Left ventricle myocardium inferior (tissue), 1 donor: ENCODE measurements around the gene NUDT21. TPM values are rescaled to one million over a fixed set of nuclear protein-coding genes. Genes with fewer than 3 reads are reported as not detected.
"Not testable (repeated sequence)": the region's sequence is repeated elsewhere in the genome, so short reads cannot be mapped to it uniquely, and the experiment has no call there.

Experiments
- DNase-seq: peaks from one replicate; pipeline ENCODE4 v3.0.0-alpha.2; 2020
- H3K27ac ChIP-seq: fragments of 200-600 bp; replicated peaks from 2 replicates; pipeline ENCODE4 v1.8.0; 2021
- H3K27me3 ChIP-seq: fragments of 200-600 bp; 2 replicates; pipeline ENCODE4 v1.8.0; 2021; ENCODE audit warnings: low read depth
- H3K36me3 ChIP-seq: fragments of 200-600 bp; 2 replicates; pipeline ENCODE4 v1.8.0; 2021
- H3K4me1 ChIP-seq: fragments of 200-600 bp; 2 replicates; pipeline ENCODE4 v1.8.0; 2021
- H3K4me3 ChIP-seq: fragments of 200-600 bp; 2 replicates; pipeline ENCODE4 v1.8.0; 2021; ENCODE audit warnings: mild to moderate bottlenecking, moderate library complexity
- H3K9me3 ChIP-seq: fragments of 200-600 bp; replicated peaks from 2 replicates; pipeline ENCODE4 v1.8.0; 2021
- intact Hi-C: fragments of 100-400 bp; cut with micrococcal nuclease; formaldehyde crosslinking; loops from one replicate; pipeline ENCODE4 v1.11.0; 2022
- long read RNA-seq: library from polyadenylated mRNA; unstranded; transcript quantifications from one replicate; pipeline ENCODE4 v2.0.0, GENCODE V29; 2021
- total RNA-seq: library from RNA; stranded (reverse); fragmentation: NEBNext Ultra II Directional; extraction: Animal tissue kit (Norgen Biotek cat#: 25700); gene quantifications from one replicate; pipeline ENCODE4 v1.2.1, GENCODE V29; 2021
- TF ChIP-seq, protein P1 (sequence below): fragments of 200-600 bp; IDR thresholded peaks from 2 replicates; pipeline ENCODE4 v1.8.0; 2021; ENCODE audit warnings: antibody characterized with exemption, mild to moderate bottlenecking, borderline replicate concordance
- donor health status: DM: no; HTN: yes; CAD: no; lungs with severe emphysema.

The NUDT21 gene
- 59.5 TPM for total RNA-seq
- long read RNA-seq, full-length matches to known transcripts: 89 of 91 reads
- long read RNA-seq, partial matches to known transcripts: 0 of 91 reads
- long read RNA-seq, other reads (novel, unspliced or antisense): 2 of 91 reads

DNA sequence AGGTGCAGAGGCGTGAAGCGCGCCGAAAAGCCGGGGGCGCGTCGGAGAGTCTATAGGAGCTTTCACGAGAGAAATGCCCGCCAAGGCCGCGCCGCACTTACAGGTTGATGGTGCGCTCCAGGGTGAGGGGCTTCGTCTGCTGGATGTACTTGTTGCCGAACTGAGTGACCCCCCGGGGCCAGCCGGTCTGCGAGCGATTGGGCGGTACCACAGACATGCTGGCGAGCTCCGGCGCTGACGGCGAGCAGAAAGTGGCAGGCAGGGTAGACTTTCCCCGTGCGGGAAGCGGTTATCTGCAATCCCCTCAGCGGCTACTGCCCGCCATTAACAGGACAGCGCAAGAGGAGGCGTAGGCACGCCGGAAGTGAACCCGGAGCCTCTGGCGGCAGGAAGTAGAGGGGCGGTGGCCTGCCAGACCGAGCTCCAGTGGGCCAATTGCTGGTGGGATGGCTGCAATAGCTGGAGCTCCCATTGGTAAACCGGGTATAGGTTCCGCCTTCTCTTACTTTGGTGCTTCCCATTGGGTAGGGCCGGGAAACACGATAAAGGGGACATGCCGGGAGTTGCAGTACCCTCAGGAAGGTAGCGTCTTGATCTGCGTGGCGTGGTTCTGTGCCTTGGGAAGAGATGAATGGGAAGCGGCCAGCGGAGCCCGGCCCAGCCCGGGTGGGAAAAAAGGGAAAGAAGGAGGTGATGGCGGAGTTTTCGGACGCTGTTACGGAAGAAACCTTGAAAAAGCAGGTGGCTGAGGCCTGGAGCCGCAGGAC is at the start of gene NUDT21, which contains the start of gene OGFOD1:
Gene NUDT21 (minus strand): TSS at position 347 of the 767 bp plus-strand sequence. CDS start 130 bp downstream, at position 217.
Gene OGFOD1 (plus strand): TSS at position 569 of the 767 bp plus-strand sequence. CDS start 59 bp downstream, at position 628.
- Histone ChIP-seq H3K27me3 (no peaks in the 10 kb centered on the region), H3K4me3 (peak within 1 kb of the TSS; percentile 94), H3K27ac (peak within 1 kb of the TSS; percentile 88), H3K9me3 (no peaks in the 10 kb centered on the region), H3K36me3 (peaks cover 29% of the 10 kb centered on the region), H3K4me1 (peaks cover 56% of the 10 kb centered on the region)
- TF ChIP-seq, protein P1, sequence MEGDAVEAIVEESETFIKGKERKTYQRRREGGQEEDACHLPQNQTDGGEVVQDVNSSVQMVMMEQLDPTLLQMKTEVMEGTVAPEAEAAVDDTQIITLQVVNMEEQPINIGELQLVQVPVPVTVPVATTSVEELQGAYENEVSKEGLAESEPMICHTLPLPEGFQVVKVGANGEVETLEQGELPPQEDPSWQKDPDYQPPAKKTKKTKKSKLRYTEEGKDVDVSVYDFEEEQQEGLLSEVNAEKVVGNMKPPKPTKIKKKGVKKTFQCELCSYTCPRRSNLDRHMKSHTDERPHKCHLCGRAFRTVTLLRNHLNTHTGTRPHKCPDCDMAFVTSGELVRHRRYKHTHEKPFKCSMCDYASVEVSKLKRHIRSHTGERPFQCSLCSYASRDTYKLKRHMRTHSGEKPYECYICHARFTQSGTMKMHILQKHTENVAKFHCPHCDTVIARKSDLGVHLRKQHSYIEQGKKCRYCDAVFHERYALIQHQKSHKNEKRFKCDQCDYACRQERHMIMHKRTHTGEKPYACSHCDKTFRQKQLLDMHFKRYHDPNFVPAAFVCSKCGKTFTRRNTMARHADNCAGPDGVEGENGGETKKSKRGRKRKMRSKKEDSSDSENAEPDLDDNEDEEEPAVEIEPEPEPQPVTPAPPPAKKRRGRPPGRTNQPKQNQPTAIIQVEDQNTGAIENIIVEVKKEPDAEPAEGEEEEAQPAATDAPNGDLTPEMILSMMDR: peak; percentile 31
- intact Hi-C loops: no loop called here
- peak; percentile 93 for DNase-seq

DNA sequence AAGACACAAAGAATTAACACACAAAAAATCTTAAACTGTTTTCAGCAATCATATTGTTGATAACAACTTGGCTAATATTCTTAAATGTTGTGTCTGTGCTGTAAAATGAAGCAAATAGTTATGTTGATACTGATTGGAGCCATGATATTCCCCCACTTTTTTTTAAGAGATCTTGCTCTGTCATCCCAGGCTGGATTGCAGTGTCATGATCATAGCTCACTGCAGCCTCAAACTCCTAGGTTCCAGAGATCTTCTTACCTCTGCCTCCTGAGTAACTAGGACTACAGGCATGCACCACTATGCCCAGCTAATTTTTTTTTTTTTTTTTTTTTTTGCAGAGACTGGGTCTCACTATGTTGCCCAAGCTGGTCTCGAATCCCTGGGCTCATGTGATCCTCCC is 42.7 kb upstream of the NUDT21 start:
- intact Hi-C loops: no loop called here
- Histone ChIP-seq H3K27ac (no peak overlapping the region), H3K36me3 (peaks cover 70% of the 10 kb centered on the region)

DNA sequence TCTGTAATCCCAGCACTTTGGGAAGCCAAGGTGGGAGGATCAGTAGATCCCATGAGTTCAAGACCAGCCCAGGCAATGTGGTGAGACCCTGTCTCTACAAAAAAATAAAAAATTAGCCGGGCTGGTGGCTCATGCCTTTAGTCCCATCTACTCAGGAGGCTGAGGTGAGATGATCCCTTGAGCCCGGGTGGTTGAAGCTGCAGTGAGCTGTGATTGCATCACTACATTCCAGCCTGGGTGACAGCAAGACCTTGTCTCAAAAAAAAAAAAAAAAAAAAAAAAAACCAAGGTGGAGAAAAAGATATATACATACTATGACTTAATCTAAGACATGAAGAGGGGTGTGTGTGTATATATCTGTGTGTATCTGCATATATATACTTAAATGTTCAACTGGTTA is 42.0 kb upstream of the NUDT21 start:
- intact Hi-C loops: no loop called here
- no peaks in the 10 kb centered on the region for H3K9me3 ChIP-seq
- H3K4me3 ChIP-seq: no peak overlapping the region
- no peak overlapping the region for H3K27ac ChIP-seq
- H3K27me3 ChIP-seq: no peaks in the 10 kb centered on the region
- peaks cover 64% of the 10 kb centered on the region for H3K36me3 ChIP-seq
- H3K4me1 ChIP-seq: peaks cover 3% of the 10 kb centered on the region
- TF ChIP-seq, protein P1: no peak
- DNase-seq: no peak

More for the DNA sequence above, 42.7 kb upstream of the NUDT21 start:
- no peak for DNase-seq
- no peak overlapping the region for H3K4me3 ChIP-seq
- H3K27me3 ChIP-seq: no peaks in the 10 kb centered on the region
- H3K4me1 ChIP-seq: peaks cover 3% of the 10 kb centered on the region
- TF ChIP-seq, protein P1: no peak
- H3K9me3 ChIP-seq: no peaks in the 10 kb centered on the region

DNA sequence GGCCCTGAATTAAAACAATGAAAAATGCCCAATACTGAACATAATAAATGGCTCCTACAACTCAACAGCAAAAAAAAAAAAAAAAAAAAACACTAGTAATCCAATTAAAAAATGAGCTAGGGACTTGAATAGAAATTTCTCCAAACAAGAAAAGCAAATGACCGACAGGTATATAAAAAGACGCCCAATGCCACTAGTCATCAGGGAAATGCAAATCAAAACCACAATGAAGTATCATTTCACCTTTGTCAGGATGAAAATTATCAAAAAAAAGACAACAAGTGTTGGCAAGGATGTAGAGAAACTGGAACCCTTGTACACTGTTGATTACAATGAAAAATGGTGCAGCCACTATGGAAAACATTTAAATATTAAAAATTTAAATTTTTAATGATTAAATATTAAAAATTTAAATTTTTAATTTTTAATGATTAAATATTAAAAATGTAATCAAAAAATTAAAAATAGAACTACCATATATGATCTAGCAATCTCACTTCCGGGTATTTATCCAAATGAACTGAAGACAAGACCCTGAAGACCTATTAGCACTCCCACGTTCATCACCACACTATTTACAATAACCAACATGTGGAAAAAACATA is 40.6 kb upstream of the NUDT21 start:
- no peak for DNase-seq
- no peak overlapping the region for H3K4me3 ChIP-seq
- H3K4me1 ChIP-seq: peaks cover 3% of the 10 kb centered on the region
- H3K9me3 ChIP-seq: no peaks in the 10 kb centered on the region
- TF ChIP-seq, protein P1: no peak
- H3K36me3 ChIP-seq: peaks cover 51% of the 10 kb centered on the region
- H3K27me3 ChIP-seq: no peaks in the 10 kb centered on the region
- intact Hi-C loops: no loop called here
- no peak overlapping the region for H3K27ac ChIP-seq

DNA sequence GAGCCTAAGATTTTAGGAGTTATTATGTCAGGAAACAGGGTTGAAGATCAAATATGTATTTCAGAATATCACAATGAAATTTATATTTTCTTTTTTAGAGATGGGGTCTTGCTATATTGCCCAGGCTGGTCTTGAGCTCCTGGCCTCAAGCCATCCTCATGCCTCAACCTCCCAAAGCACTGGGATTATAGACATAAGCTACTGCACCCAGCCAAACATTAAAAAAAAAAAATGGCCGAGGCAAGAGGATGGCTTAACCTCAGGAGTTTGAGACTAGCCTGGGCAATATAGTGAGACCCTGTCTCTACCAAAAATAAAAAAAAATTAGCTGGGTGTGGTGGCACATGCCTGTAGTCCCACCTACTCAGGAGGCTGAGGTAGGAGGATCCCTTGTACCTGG is 37.7 kb upstream of the NUDT21 start:
- H3K27ac ChIP-seq, intact Hi-C loops, H3K4me3 ChIP-seq, H3K9me3 ChIP-seq, DNase-seq, H3K27me3 ChIP-seq, H3K4me1 ChIP-seq: not testable (repeated sequence)
- H3K36me3 ChIP-seq: peaks cover 40% of the 10 kb centered on the region

DNA sequence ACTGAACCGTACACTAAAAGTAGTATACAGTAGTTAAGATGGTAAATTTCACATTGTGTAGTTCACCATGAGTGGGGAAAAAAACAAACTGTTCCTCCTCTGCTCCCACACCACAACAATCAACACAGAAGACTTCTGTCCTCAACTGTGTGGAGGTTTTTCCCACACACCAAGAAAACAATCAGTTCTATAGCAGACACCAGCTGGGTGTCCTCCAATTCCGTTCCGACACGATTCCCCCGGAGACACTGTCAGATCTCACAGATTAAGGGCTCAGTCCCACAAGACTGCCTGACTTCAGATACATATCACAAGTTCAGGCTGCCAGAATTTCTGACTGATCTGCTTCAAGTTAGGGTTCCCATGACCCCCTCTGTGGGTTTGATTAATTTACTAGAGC is 36.9 kb upstream of the NUDT21 start:
- H3K27me3 ChIP-seq: no peaks in the 10 kb centered on the region
- H3K36me3 ChIP-seq: peaks cover 48% of the 10 kb centered on the region
- TF ChIP-seq, protein P1: no peak
- intact Hi-C loops: no loop called here
- H3K9me3 ChIP-seq: no peaks in the 10 kb centered on the region
- no peak overlapping the region for H3K4me3 ChIP-seq
- no peak overlapping the region for H3K27ac ChIP-seq
- DNase-seq: no peak
- H3K4me1 ChIP-seq: peaks cover 3% of the 10 kb centered on the region
